ENCODE measurements around the gene BLTP2.
"Not testable (repeated sequence)": the region's sequence is repeated elsewhere in the genome, so short reads cannot be mapped to it uniquely, and the experiment has no call there.

The BLTP2 gene

DNA sequence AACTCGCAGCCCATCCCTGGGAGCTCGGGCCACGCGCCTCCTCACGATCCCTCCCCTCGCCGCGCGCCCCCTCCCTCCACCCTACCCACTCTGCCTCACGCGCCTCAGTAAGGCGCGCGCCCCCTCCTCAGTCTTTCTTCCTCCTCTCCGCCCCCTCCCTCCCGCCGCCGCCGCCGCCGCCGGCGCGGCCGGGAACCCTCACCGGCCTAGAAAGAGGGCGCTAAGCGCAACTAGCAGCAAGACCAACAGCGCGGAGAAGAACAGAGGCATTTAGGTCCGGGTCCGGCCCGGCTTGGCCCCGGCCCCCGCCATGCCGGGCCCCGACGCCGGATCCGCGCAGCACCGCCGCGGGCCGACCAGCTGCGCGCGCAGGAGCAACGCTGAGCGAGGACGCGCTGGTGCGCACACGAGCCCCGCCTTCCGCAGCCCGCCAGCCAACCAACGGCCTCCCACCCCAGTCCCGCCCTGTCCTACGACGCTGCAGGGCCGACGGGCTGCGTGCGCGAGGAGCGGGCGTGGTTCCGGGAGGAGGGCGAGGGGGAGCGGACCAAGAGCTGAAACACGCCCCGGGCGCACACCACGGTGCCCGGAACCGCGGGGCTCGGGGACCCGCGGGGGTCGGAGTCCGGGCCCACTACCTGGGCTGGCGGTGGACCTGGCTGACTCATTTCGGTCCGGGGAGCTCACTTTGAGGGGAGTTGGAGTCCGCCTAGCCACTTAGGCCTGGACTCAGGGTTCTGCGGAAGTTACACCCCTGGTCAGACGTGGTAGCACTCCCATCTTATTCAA, at the start of gene BLTP2:
BLTP2 (minus strand) TSS at position 372 of the 789 bp plus-strand sequence; CDS start at position 270, 102 bp downstream.
- peak; percentile 90 for DNase-seq

GRCh38 chr17:28693869-28694268, 48.9 kb upstream of the BLTP2 start:
- no peak for DNase-seq

DNA sequence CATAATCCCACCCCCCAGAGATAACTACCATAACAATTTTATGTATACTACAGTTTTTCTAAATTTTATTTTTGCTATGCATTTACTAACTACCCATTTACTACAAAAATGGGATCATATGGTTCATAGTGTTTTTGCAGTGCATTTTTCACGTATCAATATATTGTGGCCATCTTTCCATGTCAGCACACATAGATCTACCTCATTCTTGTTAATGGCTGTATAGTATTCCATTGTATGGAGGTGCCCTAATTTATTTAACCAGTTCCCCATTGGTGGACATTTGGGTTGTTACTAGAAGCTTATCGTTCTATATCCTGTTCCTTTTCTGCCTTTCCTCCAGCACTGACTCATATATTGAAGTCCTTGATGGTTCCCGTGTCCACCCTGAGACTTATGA, 44.1 kb upstream of the BLTP2 start:
- DNase-seq = no peak

DNA sequence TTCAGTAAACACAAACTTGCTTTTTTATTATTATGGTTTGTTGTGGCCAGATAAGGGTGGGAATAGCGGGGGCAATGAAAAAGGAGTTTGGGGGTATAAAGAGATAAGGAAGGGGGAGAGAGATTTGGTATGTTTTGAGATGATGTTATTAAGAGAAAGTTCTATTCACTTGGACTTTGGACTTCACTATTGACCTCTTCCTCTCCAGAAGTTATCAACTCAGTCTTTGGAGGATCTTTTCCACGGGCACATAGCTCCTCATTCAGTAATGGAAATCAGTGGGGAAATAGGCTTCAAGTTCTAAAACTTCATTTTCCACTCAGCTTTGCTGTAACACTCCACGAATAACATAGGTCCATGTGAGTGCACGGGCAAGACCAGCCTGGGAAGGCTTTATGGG, 43.5 kb upstream of the BLTP2 start:
- DNase-seq = no peak

GRCh38 chr17:28686296-28686695, 41.3 kb upstream of the BLTP2 start:
- no peak for DNase-seq

- DNase-seq = no peak
These were observed 40.4 kb upstream of the BLTP2 start for GRCh38 chr17:28685366-28685765.

- DNase-seq = no peak
These were observed 40.0 kb upstream of the BLTP2 start for GRCh38 chr17:28684963-28685362.

GRCh38 chr17:28682655-28683054, 37.7 kb upstream of the BLTP2 start:
- no peak for DNase-seq

GRCh38 chr17:28675980-28676379, 31.0 kb upstream of the BLTP2 start:
- DNase-seq = no peak

- DNase-seq = no peak
These were observed 30.5 kb upstream of the BLTP2 start for GRCh38 chr17:28675490-28675889.

DNA sequence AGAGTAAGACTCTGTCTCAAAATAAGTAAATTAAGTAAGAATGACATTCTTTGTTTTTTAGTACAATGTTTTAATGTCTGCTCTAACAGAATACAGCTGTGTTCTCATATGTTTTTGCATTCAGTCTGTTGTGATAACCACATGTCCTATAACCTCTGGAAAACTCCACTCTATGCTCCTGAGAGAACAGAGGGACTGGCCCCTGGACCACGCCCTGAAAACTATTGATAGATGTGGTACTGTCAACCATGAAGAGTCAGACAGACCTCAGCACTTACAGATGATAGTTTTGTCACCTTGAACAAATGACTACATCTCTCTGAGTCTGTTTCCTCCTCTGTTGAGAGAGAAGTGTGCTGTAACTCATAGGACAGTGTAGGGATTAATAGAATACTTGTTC, 25.0 kb upstream of the BLTP2 start:
- no peak for DNase-seq

GRCh38 chr17:28667870-28668269, 22.9 kb upstream of the BLTP2 start:
- no peak for DNase-seq

DNA sequence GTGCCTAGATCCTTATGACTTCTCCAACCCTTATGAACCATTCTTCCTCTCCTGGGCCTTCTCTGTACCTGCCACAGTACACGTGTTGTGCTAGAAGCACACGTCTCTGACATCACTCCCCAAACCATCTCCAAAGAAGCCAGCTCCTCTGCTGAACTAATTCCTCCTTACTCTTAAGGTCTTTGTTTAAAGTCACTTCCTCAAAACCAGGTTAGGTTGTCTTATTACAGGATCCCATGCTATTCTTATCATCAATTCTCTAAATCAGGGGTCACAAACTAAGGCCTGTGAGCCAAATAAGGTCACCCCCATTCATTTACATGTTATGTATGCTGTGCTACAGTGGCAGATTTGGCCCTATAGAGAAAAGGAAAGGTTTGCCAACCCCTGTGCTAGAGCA, 21.0 kb upstream of the BLTP2 start:
- DNase-seq = no peak

- DNase-seq = no peak
These were observed 18.8 kb upstream of the BLTP2 start for GRCh38 chr17:28663723-28664122.

DNA sequence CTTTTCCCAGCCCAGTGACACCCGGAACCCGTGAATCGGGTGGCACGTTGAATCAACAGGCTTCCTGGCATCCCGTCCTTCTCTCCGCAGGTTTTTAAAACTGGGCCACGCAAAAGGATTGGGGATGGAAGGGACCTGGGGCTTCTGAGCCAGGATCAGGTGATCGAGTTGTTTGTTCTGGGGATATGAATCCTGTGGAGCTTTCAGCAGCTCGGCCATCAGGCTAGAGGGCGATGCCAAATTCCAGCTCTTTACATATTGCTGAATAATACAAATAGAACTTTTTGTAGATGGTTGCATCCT, 17.5 kb upstream of the BLTP2 start:
- no peak for DNase-seq

DNA sequence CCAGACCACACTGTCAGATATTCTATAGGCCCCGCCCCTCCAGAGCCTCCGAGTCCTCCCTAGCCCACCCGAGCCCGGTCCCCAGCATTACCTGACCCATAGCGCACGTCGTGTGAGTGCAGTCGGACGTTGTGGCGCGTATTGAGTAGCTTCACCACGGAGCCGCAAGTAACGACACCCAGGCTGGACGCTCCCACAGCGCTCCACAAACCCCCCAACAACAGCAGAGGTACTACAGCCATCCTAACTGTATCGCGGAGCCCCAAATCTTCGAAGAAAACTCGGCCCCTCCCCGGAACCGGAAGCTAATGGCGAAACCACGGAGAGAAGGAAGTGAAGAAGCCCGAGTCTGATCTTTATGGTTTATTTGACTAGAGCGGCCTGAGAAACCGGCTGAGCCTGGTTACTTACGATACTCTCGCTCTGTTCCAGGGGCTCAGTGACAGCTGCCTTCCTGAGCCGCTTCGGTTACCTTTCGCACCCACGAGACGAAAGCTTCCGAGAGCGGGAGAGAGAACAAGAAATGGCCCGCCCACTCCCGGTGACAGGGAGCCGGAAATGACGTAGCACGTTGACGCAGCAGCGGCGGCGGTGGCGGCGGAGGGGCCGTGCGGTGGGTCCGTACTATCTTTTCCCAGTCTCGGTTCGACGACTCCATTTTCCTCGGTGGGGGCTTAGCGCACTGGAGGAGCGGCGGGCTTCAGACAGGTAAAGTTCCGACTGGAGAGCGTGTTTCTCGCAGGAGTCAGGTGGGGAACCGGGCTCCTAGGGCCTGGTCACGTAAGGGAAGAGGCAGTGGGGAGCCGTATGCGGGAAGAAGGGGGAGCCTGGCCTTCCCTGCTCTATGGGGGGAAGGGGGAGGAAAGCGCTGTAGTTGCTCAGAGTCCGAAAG, 16.9 kb upstream of the BLTP2 start, which contains the start of the genes SDF2 and SUPT6H:
SDF2 (minus strand) TSS at position 272 of the 892 bp plus-strand sequence; CDS start at position 242, 30 bp downstream.
SUPT6H (plus strand) TSS at position 571 of the 892 bp plus-strand sequence. CDS start 11,197 bp downstream, outside the sequence.
- DNase-seq = peak; percentile 95

- not testable (repeated sequence) for DNase-seq
These were observed 14.5 kb upstream of the BLTP2 start for GRCh38 chr17:28659497-28659881.

DNA sequence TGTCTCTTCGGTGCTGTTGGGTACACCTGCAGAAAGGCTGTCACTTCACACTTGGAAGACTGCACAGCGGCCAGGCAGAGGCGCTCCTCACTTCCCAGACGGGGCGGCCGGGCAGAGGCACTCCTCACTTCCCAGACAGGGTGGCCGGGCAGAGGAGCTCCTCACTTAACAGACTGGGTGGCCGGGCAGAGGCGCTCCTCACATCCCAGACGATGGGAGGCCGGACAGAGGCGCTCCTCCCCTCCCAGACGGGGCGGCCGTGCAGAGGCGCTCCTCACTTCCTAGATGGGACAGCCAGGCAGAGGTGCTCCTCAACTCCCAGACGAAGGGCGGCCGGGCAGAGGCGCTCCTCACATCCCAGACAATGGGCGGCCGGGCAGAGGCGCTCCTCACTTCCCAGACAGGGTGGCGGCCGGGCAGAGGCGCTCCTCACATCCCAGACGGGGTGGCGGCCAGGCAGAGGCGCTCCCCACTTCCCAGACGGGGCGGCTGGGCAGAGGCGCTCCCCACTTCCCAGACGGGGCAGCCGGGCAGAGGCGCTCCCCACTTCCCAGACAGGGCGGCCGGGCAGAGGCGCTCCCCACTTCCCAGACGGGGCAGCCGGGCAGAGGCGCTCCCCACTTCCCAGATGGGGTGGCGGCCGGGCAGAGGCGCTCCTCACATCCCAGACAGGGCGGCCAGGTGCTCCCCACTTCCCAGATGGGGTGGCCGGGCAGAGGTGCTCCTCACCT, 14.0 kb upstream of the BLTP2 start:
- not testable (repeated sequence) for DNase-seq

DNA sequence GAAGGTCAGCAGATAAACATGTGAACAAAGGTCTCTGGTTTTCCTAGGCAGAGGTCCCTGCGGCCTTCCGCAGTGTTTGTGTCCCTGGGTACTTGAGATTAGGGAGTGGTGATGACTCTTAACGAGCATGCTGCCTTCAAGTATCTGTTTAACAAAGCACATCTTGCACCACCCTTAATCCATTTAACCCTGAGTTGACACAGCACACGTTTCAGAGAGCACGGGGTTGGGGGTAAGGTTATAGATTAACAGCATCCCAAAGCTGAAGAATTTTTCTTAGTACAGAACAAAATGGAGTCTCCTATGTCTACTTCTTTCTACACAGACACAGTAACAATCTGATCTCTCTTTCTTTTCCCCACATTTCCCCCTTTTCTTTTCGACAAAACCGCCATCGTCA, 13.4 kb upstream of the BLTP2 start:
- DNase-seq = not testable (repeated sequence)

- DNase-seq = no peak
These were observed 12.8 kb upstream of the BLTP2 start for GRCh38 chr17:28657756-28658155.

GRCh38 chr17:28655160-28655559, 10.2 kb upstream of the BLTP2 start:
- no peak for DNase-seq

- DNase-seq = no peak
These were observed 3.7 kb upstream of the BLTP2 start for GRCh38 chr17:28648698-28649097.

GRCh38 chr17:28646039-28646754, 1.2 kb upstream of the BLTP2 start:
- no peak for DNase-seq

All from activated T-cell treated with anti-CD3 and anti-CD28 coated beads for 4 hours (primary cell).